Heart left ventricle (tissue), 16 donors: ENCODE results near the gene TARBP2. TPM values are rescaled to one million over a fixed set of nuclear protein-coding genes. Genes with fewer than 3 reads are reported as not detected.

Experiments used
- ATAC-seq, 4 donors: fragments of 200-7000 bp; cut with Tn5 transposase; one replicate each; pipeline ENCODE4 v1.9.1; 2020 to 2022; ENCODE audit warnings: moderate library complexity in 4 of 4, mild to moderate bottlenecking in 3 of 4, moderate number of reproducible peaks in 1 of 4
- DNase-seq, 5 donors: peaks; one replicate each; pipeline ENCODE4 v3.0.0-alpha.2; 2020
- H3K27ac ChIP-seq, 12 donors: fragments of 200-600 bp; sonication (generic) in 4 of 12; one replicate each; pipeline versions ENCODE4 v1.5.0 to v1.8.0; 2016 to 2022; ENCODE audit warnings: mild to moderate bottlenecking in 2 of 12
- H3K27me3 ChIP-seq, 9 donors: fragments of 200-600 bp; sonication (generic) in 2 of 9; one replicate each; pipeline versions ENCODE4 v1.5.1 to v1.8.0; 2016 to 2022; ENCODE audit warnings: mild to moderate bottlenecking in 3 of 9
- H3K36me3 ChIP-seq, 9 donors: fragments of 200-600 bp; sonication (generic) in 2 of 9; one replicate each; pipeline versions ENCODE4 v1.5.0 to v1.8.0; 2018 to 2022; ENCODE audit warnings: mild to moderate bottlenecking in 2 of 9
- H3K4me1 ChIP-seq, 12 donors: fragments of 200-600 bp; sonication (generic) in 4 of 12; one replicate each; pipeline versions ENCODE4 v1.5.0 to v1.8.0; 2016 to 2022; ENCODE audit warnings: mild to moderate bottlenecking in 3 of 12
- H3K4me3 ChIP-seq, 12 donors: fragments of 200-600 bp; sonication (generic) in 4 of 12; one replicate each; pipeline versions ENCODE4 v1.5.0 to v1.8.0; 2017 to 2022; ENCODE audit warnings: mild to moderate bottlenecking in 9 of 12, moderate library complexity in 4 of 12
- H3K9me3 ChIP-seq, 12 donors: fragments of 200-600 bp; sonication (generic) in 4 of 12; one replicate each; pipeline versions ENCODE4 v1.5.0 to v1.8.0; 2016 to 2022; ENCODE audit warnings: mild to moderate bottlenecking in 1 of 12
- CTCF ChIP-seq, 12 donors: fragments of 200-600 bp; sonication (generic) in 4 of 12; IDR thresholded peaks; one replicate each; pipeline versions ENCODE4 v1.5.0 to v1.8.0; 2018 to 2022; ENCODE audit warnings: antibody characterized with exemption in 12 of 12, mild to moderate bottlenecking in 5 of 12
- POLR2A ChIP-seq, 2 donors: fragments of 450-650 bp; IDR thresholded peaks; one replicate each; pipeline ENCODE4 v1.6.1; 2017; ENCODE audit warnings: antibody characterized with exemption in 2 of 2, mild to moderate bottlenecking in 2 of 2, moderate library complexity in 2 of 2
- WGBS, 4 donors: extraction: QIAGEN DNeasy Blood & Tissue Kit in 2 of 4; methylation state at CpG; one replicate each; pipeline versions ENCODE4 v1.1.5 to v1.1.7; 2013 to 2018; 5-methylcytosine and 5-hydroxymethylcytosine counted together
- intact Hi-C, 10 donors: fragments of 100-400 bp; cut with DNase I; formaldehyde crosslinking; loops; one replicate each; pipeline versions ENCODE4 v1.11.1 to v1.14.2; 2022
- polyA plus RNA-seq, 2 donors: library from polyadenylated mRNA; stranded (reverse); fragments of 200-250 nt; gene quantifications; one replicate each; pipeline ENCODE4 v1.2.3, GENCODE V29; 2013
- total RNA-seq, 9 donors: library from RNA; depleted of rRNA in 2 of 9; stranded (reverse); fragments of >200 nt in 2 of 9; fragmentation: NEBNext Ultra II Directional in 3 of 9; extraction: Animal tissue kit (Norgen Biotek cat#: 25700) in 3 of 9; gene quantifications; one replicate each; pipeline versions ENCODE4 v1.1.0 to v1.2.4, GENCODE V29; 2016 to 2023
- donor health status: ischemic (EF 13 %, LVEDD 7.1; RV severe dilation, severe dysfunction).
- donor health status: healthy with polysubstance abuse.
- donor health status: DM: no; HTN: yes; CAD: no.
- donor health status: DM: no; HTN: no; CAD: no.
- donor health status: ischemic (EF 25% LVEDD 6.9; RV normal size, moderate dysfunction).
- donor health status: ischemic (EF 25% LVEDD 5.7; RV mildly dilated, moderate dysfunction).
- donor health status: healthy.
- donor health status: DM: yes; HTN: yes; CAD: no.
- donor health status: ischemic (EF 35%, LVEDD 5.7; RV mildly dilated, moderate dysfunction).
- donor health status: nonischemic (EF 11% LVEDD 7.7; RV severe dilation, severe dysfunction).
- donor health status: DM: yes; HTN: yes; CAD: no.
- donor health status: PGD.
- donor health status: ischemic (EF 29% LVEDD 5.4; RV normal size, mild dysfunction).
- donor health status: nonischemic (EF 23%, LVEDD 6.1; RV moderate dilation, normal function).

TARBP2 gene
- total and polyA plus RNA-seq, 11 donors: 7.8 to 23.5 (median 11.9) TPM

DNA sequence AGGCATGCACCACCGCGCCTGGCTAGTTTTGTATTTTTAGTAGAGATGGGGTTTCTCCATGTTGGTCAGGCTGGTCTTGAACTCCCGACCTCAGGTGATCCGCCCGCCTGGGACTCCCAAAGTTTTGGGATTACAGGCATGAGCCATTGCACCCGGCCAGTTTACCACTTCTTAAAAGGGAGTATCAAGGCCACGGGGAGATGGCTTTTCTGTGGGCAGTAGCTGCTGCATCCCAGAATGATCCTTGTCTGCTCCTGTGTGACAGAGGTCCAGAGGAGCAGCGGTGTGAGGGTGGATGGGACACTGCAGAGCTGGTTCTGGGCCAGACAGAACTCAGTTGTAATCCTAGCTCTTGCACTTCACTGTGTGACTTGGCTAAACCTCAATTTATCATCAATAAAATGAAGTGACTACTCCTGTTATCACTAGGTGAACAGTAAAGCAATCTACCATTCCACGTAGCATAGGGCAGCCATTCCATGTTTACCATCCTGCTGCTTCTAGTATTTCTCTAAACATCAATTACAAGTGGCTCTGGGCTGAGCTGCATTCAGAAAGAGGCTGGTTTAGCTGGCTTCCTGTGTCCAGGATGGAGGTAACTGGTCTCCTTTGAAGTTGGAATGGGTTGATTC is 9.2 kb downstream of the TARBP2 start:
- Histone ChIP-seq H3K27me3 (no peaks in the 10 kb centered on the region), H3K4me1 (peaks cover 0 to 11% (median 8%) of the 10 kb centered on the region in 12 donors), H3K9me3 (no peaks in the 10 kb centered on the region), H3K36me3 (peaks cover 0 to 84% (median 67%) of the 10 kb centered on the region in 9 donors), H3K27ac (no peak overlapping the region), H3K4me3 (no peak overlapping the region)
- no peak for DNase-seq
- intact Hi-C loops: loop anchor here in 1 of 10 donors (5.0 kb wide), 1 partner anchor 178 kb away; no protein-coding TSS in a partner anchor
- no peak for ATAC-seq
- TF ChIP-seq CTCF (IDR thresholded peaks at IDR 0.05) (no peak), POLR2A (IDR thresholded peaks at IDR 0.05) (no peak)
- WGBS, 4 donors: 87 to 93% (median 90%) methylated on average over 9 of the region's 9 CpGs

DNA sequence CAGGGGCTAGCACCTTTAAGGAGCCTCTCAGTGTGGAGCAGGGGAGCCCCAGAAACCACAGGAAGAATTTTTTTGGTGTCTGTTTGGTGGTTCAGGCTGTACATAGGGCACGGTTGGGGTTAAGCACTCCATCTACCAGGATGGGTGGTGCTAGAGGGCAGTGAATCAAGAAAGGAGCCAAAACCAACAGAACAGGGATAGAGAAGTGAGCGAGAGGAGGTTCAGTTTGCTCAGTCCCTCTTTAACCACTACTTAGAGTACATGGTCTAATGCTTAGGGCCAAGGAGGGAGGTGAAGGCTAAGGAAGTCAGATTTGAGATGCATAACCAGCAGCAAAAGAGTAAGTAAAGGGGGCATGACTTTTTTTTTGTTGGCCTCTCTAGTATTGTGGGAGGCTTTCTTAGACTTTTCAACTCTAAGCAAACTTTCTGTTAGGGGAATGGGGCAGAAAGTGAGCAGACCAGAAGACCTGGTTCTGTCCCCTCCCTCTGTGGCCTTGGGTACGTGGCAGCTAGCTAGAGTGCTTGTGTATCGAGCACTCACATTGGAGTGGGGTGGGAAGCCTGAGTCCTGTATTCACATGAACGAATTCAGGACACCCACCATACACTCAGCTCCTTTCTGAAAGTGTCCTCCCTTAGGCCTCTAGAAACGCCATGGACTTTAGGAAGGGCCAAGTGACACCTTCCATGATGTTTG is 12.8 kb downstream of the TARBP2 start:
- Histone ChIP-seq H3K27ac (no peak overlapping the region), H3K4me3 (no peak overlapping the region), H3K4me1 (peaks cover 0 to 4% (median 1%) of the 10 kb centered on the region in 12 donors), H3K36me3 (peaks cover 2 to 98% (median 86%) of the 10 kb centered on the region in 9 donors), H3K27me3 (no peaks in the 10 kb centered on the region), H3K9me3 (no peaks in the 10 kb centered on the region)
- intact Hi-C loops: loop anchor here in 1 of 10 donors (5.0 kb wide), 1 partner anchor 182 kb away; no protein-coding TSS in a partner anchor
- no peak for TF ChIP-seq POLR2A (IDR thresholded peaks at IDR 0.05)
- no peak for TF ChIP-seq CTCF (IDR thresholded peaks at IDR 0.05)
- no peak for DNase-seq
- 85 to 87% (median 86%) methylated on average over 6 of the region's 6 CpGs for WGBS, 4 donors
- peak in 1 of 4 donors; percentile 20 for ATAC-seq

GRCh38 chr12:53514628-53515290 is 13.7 kb downstream of the TARBP2 start:
- DNase-seq (no peak), ATAC-seq (no peak)
- TF ChIP-seq POLR2A (IDR thresholded peaks at IDR 0.05) (no peak), CTCF (IDR thresholded peaks at IDR 0.05) (no peak)
- intact Hi-C loops: loop anchor here in 1 of 10 donors (5.0 kb wide), 1 partner anchor 182 kb away; no protein-coding TSS in a partner anchor
- no peaks in the 10 kb centered on the region for H3K9me3 ChIP-seq
- H3K4me1 ChIP-seq: no peaks in the 10 kb centered on the region
- H3K27me3 ChIP-seq: no peaks in the 10 kb centered on the region
- no peak overlapping the region for H3K27ac ChIP-seq
- WGBS, 4 donors: 79 to 84% (median 81%) methylated on average over 6 of the region's 6 CpGs
- H3K4me3 ChIP-seq: no peak overlapping the region
- H3K36me3 ChIP-seq: peaks cover 2 to 100% (median 95%) of the 10 kb centered on the region in 9 donors

GRCh38 chr12:53515291-53515680 is 14.2 kb downstream of the TARBP2 start:
- DNase-seq (no peak), ATAC-seq (no peak)
- Histone ChIP-seq H3K27me3 (no peaks in the 10 kb centered on the region), H3K36me3 (peaks cover 2 to 100% (median 98%) of the 10 kb centered on the region in 9 donors), H3K4me3 (no peak overlapping the region), H3K27ac (no peak overlapping the region), H3K4me1 (no peaks in the 10 kb centered on the region), H3K9me3 (no peaks in the 10 kb centered on the region)
- intact Hi-C loops: no loop called here
- TF ChIP-seq POLR2A (IDR thresholded peaks at IDR 0.05) (no peak), CTCF (IDR thresholded peaks at IDR 0.05) (no peak)
- WGBS, 4 donors: 73 to 83% (median 78%) methylated on average over 2 of the region's 2 CpGs
